OCI-LY7 (cell line): Measurements from ENCODE around the gene GJA1. TPM values are rescaled to one million over a fixed set of nuclear protein-coding genes. Genes with fewer than 3 reads are reported as not detected.
"Not testable (repeated sequence)": the region's sequence is repeated elsewhere in the genome, so short reads cannot be mapped to it uniquely, and the experiment has no call there.

Experiments used
- BruUV-seq: library from RNA; stranded (reverse); fragments of 400-500 nt; replicated peaks from 2 replicates; lab custom pipeline; 2021; lab: Mats Ljungman, UMichigan
- CTCF ChIA-PET: fragments of 300-600 bp; sonication (Branson Sonifier 250); formaldehyde crosslinking; loops from one replicate; lab custom pipeline; 2022; ENCODE audit warnings: antibody characterized with exemption; ENCODE audit not compliant: unreplicated experiment; lab: Charles Lee
- POLR2A ChIA-PET: fragments of 300-600 bp; sonication (Branson Sonifier 250); formaldehyde crosslinking; loops from one replicate; lab custom pipeline; 2022; ENCODE audit warnings: antibody characterized with exemption; lab: Charles Lee
- DNase-seq: peaks from one replicate; pipeline ENCODE4 v3.0.0-alpha.2; 2015; ENCODE audit warnings: low spot score
- H2AFZ ChIP-seq: fragments of 200-600 bp; sonication (generic), shearing (Covaris generic); 2 replicates; pipeline ENCODE4 v1.6.1; 2014; ENCODE audit warnings: mild to moderate bottlenecking, antibody characterized with exemption, low read length, moderate library complexity
- H3K27ac ChIP-seq: fragments of 200-600 bp; sonication (generic); 2 replicates; pipeline ENCODE4 v1.5.1; 2014; ENCODE audit warnings: mixed run types, low read depth, mild to moderate bottlenecking, moderate library complexity, low read length, inconsistent platforms; ENCODE audit not compliant: poor library complexity, severe bottlenecking
- H3K36me3 ChIP-seq: fragments of 200-600 bp; sonication (generic); 2 replicates; pipeline ENCODE4 v1.6.1; 2014; ENCODE audit warnings: mild to moderate bottlenecking, antibody characterized with exemption, low read length, moderate library complexity, mixed read lengths; ENCODE audit not compliant: insufficient read depth
- H3K4me1 ChIP-seq: fragments of 200-600 bp; sonication (generic); 2 replicates; pipeline ENCODE4 v1.5.1; 2014; ENCODE audit warnings: mild to moderate bottlenecking, low read length; ENCODE audit not compliant: insufficient read depth, poor library complexity, severe bottlenecking
- H3K4me2 ChIP-seq: fragments of 200-600 bp; sonication (generic); 2 replicates; pipeline ENCODE4 v1.6.1; 2014; ENCODE audit warnings: mild to moderate bottlenecking, low read length
- H3K4me3 ChIP-seq: fragments of 200-600 bp; sonication (generic); 2 replicates; pipeline ENCODE4 v1.5.1; 2014; ENCODE audit warnings: mild to moderate bottlenecking, low read depth, low read length; ENCODE audit not compliant: poor library complexity, severe bottlenecking
- H3K79me2 ChIP-seq: fragments of 200-600 bp; sonication (generic); 2 replicates; pipeline ENCODE4 v1.6.1; 2016; ENCODE audit warnings: low read depth, mild to moderate bottlenecking, low read length, moderate library complexity, mixed read lengths; ENCODE audit not compliant: insufficient read depth
- H3K9me2 ChIP-seq: fragments of 200-600 bp; sonication (generic); 2 replicates; pipeline ENCODE4 v1.6.1; 2016; ENCODE audit warnings: mild to moderate bottlenecking, low read length, mixed read lengths; ENCODE audit not compliant: insufficient read depth
- H3K9me3 ChIP-seq: fragments of 200-600 bp; sonication (generic); 2 replicates; pipeline ENCODE4 v1.6.1; 2014; ENCODE audit warnings: mild to moderate bottlenecking, mixed run types, low read length, mixed read lengths
- H4K20me1 ChIP-seq: fragments of 200-600 bp; sonication (generic); 2 replicates; pipeline ENCODE4 v1.6.1; 2014; ENCODE audit warnings: mild to moderate bottlenecking, antibody characterized with exemption, low read length, moderate library complexity, mixed read lengths; ENCODE audit not compliant: insufficient read depth
- CTCF ChIP-seq: fragments of 200-600 bp; sonication (generic); conservative IDR thresholded peaks from 2 replicates; pipeline ENCODE4 v1.5.1; 2014; ENCODE audit warnings: mild to moderate bottlenecking, antibody characterized with exemption, low read length, moderate library complexity, mixed read lengths
- EZH2phosphoT487 ChIP-seq: fragments of 200-600 bp; sonication (generic); IDR thresholded peaks from 2 replicates; pipeline ENCODE4 v1.6.1; 2018; ENCODE audit warnings: low read depth, borderline replicate concordance, mild to moderate bottlenecking, mixed run types, antibody characterized with exemption, low read length, moderate library complexity, mixed read lengths
- intact Hi-C: fragments of 100-400 bp; cut with micrococcal nuclease; formaldehyde crosslinking; loops from one replicate; pipeline ENCODE4 v1.10.0; 2022; ENCODE audit not compliant: unreplicated experiment
- total RNA-seq, 2 experiments: library from RNA; depleted of rRNA in 1 of 2; stranded (reverse); fragments of >200 nt in 1 of 2; shearing (Covaris generic) in 1 of 2; gene quantifications; 2 replicates each; pipeline ENCODE4 v1.2.3, GENCODE V29; 2014 to 2022

The GJA1 gene
- total RNA-seq, 2 experiments from 2014 or later: not detected

- Histone ChIP-seq H2AFZ (no peak overlapping the region), H3K27ac (no peak overlapping the region), H3K9me2 (no peaks in the 10 kb centered on the region), H3K4me3 (no peak overlapping the region), H3K79me2 (no peaks in the 10 kb centered on the region), H3K36me3 (no peaks in the 10 kb centered on the region), H3K4me2 (no peak overlapping the region), H4K20me1 (no peaks in the 10 kb centered on the region), H3K4me1 (no peaks in the 10 kb centered on the region), H3K9me3 (no peaks in the 10 kb centered on the region)
- TF ChIP-seq EZH2phosphoT487: no peak
- no peak for TF ChIP-seq CTCF
- CTCF ChIA-PET: no interaction called here
- intact Hi-C loops: no loop called here
- POLR2A ChIA-PET: interaction anchor here (0.6 to 1.5 kb wide), 3 partner anchors 18 to 234 kb away, joined by 3 to 6 read pairs (median 3); no protein-coding TSS in a partner anchor
- no peak for DNase-seq
- BruUV-seq: no TSS peak
Measured at GRCh38 chr6:121393731-121394505, 41.5 kb upstream of the GJA1 start.

- TF ChIP-seq EZH2phosphoT487 (no peak), CTCF (no peak)
- no peaks in the 10 kb centered on the region for H3K4me1 ChIP-seq
- no peak overlapping the region for H3K4me3 ChIP-seq
- intact Hi-C loops: no loop called here
- H3K9me3 ChIP-seq: no peaks in the 10 kb centered on the region
- H3K9me2 ChIP-seq: no peaks in the 10 kb centered on the region
- H3K27ac ChIP-seq: no peak overlapping the region
- no peak for DNase-seq
- no peaks in the 10 kb centered on the region for H3K36me3 ChIP-seq
- POLR2A ChIA-PET: no interaction called here
- H3K4me2 ChIP-seq: no peak overlapping the region
- H4K20me1 ChIP-seq: no peaks in the 10 kb centered on the region
- CTCF ChIA-PET: no interaction called here
- no TSS peak for BruUV-seq
- H2AFZ ChIP-seq: no peak overlapping the region
- no peaks in the 10 kb centered on the region for H3K79me2 ChIP-seq
Measured at GRCh38 chr6:121395736-121396135, 39.7 kb upstream of the GJA1 start.

GRCh38 chr6:121397188-121397587 is 38.3 kb upstream of the GJA1 start:
- H4K20me1 ChIP-seq, H3K4me2 ChIP-seq, CTCF ChIA-PET, DNase-seq, H3K27ac ChIP-seq, H3K36me3 ChIP-seq, BruUV-seq, H3K9me3 ChIP-seq, H3K4me3 ChIP-seq, intact Hi-C loops, H2AFZ ChIP-seq, H3K79me2 ChIP-seq, H3K4me1 ChIP-seq, H3K9me2 ChIP-seq: not testable (repeated sequence)
- POLR2A ChIA-PET: interaction anchor here (0.7 kb wide), 2 partner anchors 51 to 271 kb away, joined by 3 read pairs; no protein-coding TSS in a partner anchor
